Measurements from ENCODE around the gene CFAP251. TPM values are rescaled to one million over a fixed set of nuclear protein-coding genes. Genes with fewer than 3 reads are reported as not detected.
A peak's percentile ranks its signal among the peaks of the same experiment; 100 is the strongest.
"Not testable (repeated sequence)": the region's sequence is repeated elsewhere in the genome, so short reads cannot be mapped to it uniquely, and the experiment has no call there.

The CFAP251 gene, protein sequence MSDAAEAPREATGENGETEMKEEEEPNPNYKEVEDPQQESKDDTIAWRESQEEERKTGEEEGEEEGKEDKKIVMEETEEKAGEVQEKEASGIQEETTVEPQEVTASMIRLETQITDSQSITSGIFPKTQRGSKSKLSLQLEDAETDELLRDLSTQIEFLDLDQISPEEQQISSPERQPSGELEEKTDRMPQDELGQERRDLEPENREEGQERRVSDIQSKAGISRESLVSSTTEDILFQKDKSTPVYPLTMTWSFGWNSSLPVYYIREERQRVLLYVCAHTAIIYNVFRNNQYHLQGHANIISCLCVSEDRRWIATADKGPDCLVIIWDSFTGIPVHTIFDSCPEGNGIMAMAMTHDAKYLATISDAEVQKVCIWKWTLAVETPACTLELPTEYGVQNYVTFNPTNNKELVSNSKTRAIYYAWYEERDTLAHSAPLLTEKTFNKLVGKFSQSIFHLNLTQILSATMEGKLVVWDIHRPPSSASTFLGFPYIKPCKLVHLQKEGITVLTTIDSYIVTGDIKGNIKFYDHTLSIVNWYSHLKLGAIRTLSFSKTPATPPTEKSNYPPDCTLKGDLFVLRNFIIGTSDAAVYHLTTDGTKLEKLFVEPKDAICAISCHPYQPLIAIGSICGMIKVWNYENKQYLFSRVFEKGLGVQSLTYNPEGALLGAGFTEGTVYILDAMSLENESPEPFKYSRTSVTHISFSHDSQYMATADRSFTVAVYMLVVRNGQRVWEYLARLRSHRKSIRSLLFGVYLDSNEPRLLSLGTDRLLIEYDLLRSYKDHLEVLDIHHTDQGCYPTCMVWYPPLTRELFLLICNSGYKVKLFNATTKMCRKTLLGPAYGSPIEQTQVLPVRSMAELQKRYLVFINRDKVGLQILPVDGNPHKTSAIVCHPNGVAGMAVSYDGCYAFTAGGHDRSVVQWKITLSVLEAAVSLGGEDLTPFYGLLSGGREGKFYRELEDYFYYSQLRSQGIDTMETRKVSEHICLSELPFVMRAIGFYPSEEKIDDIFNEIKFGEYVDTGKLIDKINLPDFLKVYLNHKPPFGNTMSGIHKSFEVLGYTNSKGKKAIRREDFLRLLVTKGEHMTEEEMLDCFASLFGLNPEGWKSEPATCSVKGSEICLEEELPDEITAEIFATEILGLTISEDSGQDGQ
- total RNA-seq = 10 to 100 TPM in 1 of 2 donors, 1 to 10 TPM in 1; 1.8 to 12.6 TPM

DNA sequence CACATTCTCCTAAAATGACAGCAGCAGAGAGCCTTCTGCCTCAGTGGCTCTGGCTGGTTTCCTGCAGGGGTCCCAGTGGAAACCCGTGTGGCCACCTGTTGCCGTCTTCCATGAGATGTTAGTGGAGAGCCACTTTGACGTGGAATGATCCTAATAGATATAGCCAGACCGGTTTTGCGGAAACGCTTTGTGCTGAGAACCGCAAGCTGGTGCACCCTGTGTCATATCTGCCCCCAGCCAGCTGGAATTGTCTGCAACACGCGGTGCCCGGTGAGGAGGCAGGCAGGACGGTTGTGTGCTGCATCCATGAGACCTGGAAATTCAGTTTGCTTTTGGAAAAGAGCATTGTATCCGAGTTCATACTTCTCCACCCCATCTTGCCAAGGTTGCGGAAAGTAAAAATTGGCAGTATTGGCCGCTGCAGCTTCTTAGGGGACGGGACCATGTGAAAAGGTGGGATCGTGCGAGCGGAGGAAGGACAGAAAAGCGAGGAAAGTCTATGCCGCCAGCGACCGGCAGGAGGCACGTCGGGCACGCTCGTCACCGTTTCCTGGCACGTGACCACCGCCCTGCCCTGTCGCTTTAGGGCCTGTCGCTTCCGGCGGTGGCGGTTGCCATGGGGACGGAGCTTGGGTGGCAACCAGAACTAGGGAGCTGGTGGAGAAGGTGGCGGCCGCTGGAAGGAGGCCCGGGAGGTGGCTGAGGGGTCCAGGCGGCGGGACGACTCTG is at the start of gene CFAP251:
Gene CFAP251, plus strand, starts transcription at position 643 of the 729 bp plus-strand sequence. CDS start 2,714 bp downstream, outside the sequence.
- peak; percentile 100 for ATAC-seq (replicated peaks)
- H3K36me3 Mint-ChIP-seq (ENCODE audit: low read depth) = peaks cover 34% of the 10 kb centered on the region
- peak within 1 kb of the TSS; percentile 94 for H3K4me3 Mint-ChIP-seq
- peak within 1 kb of the TSS; percentile 96 for H3K27ac Mint-ChIP-seq
- H3K9me3 Mint-ChIP-seq = no peaks in the 10 kb centered on the region
- H3K4me1 Mint-ChIP-seq = peaks cover 11% of the 10 kb centered on the region
- H3K27me3 Mint-ChIP-seq = no peaks in the 10 kb centered on the region

DNA sequence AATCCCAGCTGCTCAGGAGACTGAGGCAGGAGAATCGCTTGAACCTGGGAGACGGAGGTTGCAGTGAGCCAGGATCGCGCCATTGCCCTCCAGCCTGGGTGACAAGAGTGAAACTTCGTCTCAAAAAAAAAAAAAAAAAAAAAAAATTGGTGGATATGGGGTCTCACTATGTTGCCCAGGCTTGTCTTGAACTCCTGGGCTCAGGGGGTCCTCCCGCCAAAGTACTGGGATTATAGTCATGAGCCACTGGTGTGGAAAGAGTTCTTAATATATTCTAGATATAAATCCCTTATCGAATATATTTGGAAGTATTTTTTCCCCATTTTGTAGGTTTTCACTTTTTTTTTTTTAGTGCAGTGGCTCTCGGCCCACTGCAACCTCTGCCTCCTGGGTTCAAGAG is 49.2 kb upstream of the CFAP251 start:
- not testable (repeated sequence) for H3K9me3 Mint-ChIP-seq; H3K4me1 Mint-ChIP-seq; H3K27me3 Mint-ChIP-seq; H3K27ac Mint-ChIP-seq; H3K4me3 Mint-ChIP-seq; H3K36me3 Mint-ChIP-seq (ENCODE audit: low read depth); ATAC-seq (replicated peaks)

DNA sequence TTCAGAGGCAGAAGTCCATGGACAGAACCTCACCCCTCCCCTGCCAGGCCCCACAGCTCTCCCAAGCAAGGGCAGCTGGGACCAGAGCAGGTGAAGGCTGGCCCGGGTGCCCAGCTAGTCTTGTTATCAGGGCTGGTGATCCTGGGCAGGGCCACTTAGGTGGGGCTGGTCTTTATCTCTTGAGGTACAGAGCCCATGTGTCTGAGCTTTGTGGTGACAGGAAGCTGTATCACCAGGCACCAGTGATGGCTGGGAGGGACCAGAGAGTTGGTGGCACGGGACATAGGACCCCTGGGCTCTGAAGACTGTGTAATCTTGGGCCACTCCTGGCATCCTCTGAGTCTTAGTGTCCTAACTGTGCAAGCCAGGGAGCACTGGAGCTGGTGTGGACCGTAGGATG is 46.9 kb upstream of the CFAP251 start:
- ATAC-seq (replicated peaks) = no peak
- no peaks in the 10 kb centered on the region for H3K27me3 Mint-ChIP-seq
- H3K4me3 Mint-ChIP-seq = no peak overlapping the region
- H3K4me1 Mint-ChIP-seq = peaks cover 5% of the 10 kb centered on the region
- no peak overlapping the region for H3K27ac Mint-ChIP-seq
- no peaks in the 10 kb centered on the region for H3K9me3 Mint-ChIP-seq
- no peaks in the 10 kb centered on the region for H3K36me3 Mint-ChIP-seq (ENCODE audit: low read depth)

DNA sequence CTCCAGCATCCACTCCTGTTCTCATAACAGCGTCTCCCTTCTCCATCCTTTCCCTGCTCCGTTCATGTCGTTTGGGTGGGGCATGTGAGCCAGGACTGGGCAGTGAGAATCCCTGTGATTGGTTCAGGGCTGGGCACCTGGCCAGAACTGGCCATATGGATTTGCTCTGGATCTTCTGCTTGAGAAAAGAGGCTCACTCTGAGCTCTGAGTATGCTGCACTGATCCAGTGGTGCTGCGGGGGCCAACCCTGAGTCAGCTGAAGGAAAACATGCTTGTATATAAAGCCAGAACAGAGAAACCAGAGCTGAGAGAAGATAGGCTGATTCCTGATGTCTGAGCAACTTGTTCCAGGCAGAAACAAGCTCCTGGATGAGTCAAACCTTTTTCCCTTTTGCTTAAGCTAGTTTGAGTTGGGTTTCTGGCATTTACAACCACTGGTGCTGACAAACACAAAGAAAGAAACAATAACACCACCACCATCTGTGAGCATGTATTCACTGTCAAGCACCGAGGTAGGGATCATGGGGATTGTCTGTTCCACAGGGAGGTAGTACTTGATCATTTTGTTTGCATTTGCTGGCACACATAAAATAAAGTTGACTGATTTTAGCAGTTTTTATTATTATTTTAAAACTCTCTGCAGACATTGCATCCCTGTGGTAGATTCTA is 45.7 kb upstream of the CFAP251 start:
- H3K4me1 Mint-ChIP-seq = peaks cover 5% of the 10 kb centered on the region
- H3K4me3 Mint-ChIP-seq = no peak overlapping the region
- H3K27ac Mint-ChIP-seq = peak overlapping the region; percentile 76
- ATAC-seq (replicated peaks) = peak; percentile 89
- no peaks in the 10 kb centered on the region for H3K27me3 Mint-ChIP-seq
- H3K36me3 Mint-ChIP-seq (ENCODE audit: low read depth) = no peaks in the 10 kb centered on the region
- H3K9me3 Mint-ChIP-seq = no peaks in the 10 kb centered on the region

DNA sequence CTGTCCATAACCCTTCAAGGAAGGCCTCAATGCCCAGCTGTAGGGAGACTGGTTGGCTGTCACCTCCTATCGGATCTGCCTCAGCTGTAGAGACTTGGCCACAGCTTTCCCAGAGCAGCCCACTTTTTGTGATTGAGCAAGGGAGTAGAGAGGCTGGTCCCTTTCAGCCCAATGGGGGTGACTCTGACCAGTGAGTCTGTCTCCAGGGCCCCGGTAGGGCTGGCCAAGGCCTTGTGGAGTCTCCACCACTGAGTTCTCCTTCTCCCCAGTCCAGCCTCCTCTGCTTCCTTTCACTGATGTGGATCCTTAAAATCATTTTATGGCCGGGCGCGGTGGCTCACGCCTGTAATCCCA is 45.2 kb upstream of the CFAP251 start:
- ATAC-seq (replicated peaks) = no peak
- Mint-ChIP-seq H3K36me3 (ENCODE audit: low read depth) (no peaks in the 10 kb centered on the region), H3K9me3 (no peaks in the 10 kb centered on the region), H3K4me1 (peaks cover 5% of the 10 kb centered on the region), H3K27me3 (no peaks in the 10 kb centered on the region), H3K4me3 (no peak overlapping the region), H3K27ac (no peak overlapping the region)

DNA sequence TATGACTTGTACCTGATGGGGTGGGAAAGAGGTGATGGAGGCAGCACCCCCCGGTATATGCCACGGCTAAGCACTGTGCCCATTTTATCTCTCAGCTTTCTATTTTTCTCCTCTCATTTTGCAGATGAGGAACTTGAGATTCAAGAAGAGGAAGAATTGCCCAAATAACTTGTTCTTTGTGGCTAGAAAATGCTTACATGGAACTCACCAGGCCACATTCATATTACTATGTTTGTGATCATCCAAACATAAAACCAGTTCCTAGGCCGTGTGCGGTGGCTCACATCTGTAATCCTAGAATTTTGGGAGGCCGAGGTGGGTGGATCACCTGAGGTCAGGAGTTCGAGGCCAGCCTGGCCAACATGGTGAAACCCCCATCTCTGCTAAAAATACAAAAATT is 44.3 kb upstream of the CFAP251 start:
- no peak overlapping the region for H3K27ac Mint-ChIP-seq
- H3K36me3 Mint-ChIP-seq (ENCODE audit: low read depth) = no peaks in the 10 kb centered on the region
- no peak for ATAC-seq (replicated peaks)
- H3K27me3 Mint-ChIP-seq = no peaks in the 10 kb centered on the region
- H3K4me3 Mint-ChIP-seq = no peak overlapping the region
- no peaks in the 10 kb centered on the region for H3K9me3 Mint-ChIP-seq
- H3K4me1 Mint-ChIP-seq = peaks cover 5% of the 10 kb centered on the region

DNA sequence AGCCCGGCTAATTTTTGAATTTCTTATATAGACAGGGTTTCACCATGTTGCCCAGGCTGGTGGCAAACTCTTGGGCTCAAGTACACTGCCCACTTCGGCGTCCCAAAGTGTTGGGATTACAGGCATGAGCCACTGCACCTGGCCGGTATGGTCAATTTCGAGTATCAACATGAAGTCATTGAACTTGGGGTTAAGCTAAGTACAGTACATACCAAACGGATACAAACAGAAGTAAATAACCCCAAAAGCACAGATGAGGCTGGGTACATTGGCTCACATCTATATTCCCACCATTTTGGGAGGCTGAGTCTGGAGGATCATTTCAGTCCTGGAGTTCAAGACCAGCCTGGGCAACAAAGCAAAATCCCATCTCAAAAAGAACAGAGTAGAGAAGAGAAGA is 42.8 kb upstream of the CFAP251 start:
- H3K36me3 Mint-ChIP-seq (ENCODE audit: low read depth) = no peaks in the 10 kb centered on the region
- ATAC-seq (replicated peaks) = no peak
- H3K9me3 Mint-ChIP-seq = no peaks in the 10 kb centered on the region
- peaks cover 5% of the 10 kb centered on the region for H3K4me1 Mint-ChIP-seq
- H3K4me3 Mint-ChIP-seq = no peak overlapping the region
- H3K27ac Mint-ChIP-seq = no peak overlapping the region
- no peaks in the 10 kb centered on the region for H3K27me3 Mint-ChIP-seq

DNA sequence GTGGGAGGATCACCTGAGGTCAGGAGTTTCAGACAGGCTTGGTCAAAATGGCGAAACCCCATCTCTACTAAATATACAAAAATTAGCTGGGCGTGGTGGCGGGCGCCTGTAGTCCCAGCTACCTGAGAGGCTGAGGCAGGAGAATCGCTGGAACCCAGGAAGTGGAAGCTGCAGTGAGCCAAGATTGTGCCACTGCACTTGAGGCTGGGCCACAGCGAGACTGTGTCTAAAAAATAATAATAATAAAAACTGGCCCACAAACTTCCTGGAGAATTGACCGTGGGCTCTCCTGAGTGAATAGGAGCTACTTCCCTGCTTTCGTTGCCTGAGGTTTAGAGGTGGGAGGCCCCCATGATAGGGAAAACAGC is 42.3 kb upstream of the CFAP251 start:
- H3K4me1 Mint-ChIP-seq = not testable (repeated sequence)

DNA sequence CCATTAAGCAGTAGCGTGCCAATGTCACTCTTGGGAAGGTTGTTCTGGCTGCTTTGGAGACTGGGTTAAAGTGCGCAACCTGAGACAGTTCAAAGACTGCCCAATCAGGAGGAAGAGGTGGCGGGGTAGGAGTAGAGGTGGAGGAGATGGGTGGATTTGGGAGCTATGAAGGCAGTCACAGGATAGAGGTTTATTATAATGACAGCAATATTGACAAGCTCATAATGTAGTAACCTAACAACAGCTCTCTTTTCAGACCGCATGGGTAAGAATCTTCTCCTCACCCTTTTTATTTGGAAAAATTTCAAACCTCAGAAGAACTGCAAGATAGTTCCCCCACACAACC is 35.1 kb upstream of the CFAP251 start:
- no peak for ATAC-seq (replicated peaks)
- no peaks in the 10 kb centered on the region for H3K36me3 Mint-ChIP-seq (ENCODE audit: low read depth)
- no peak overlapping the region for H3K4me3 Mint-ChIP-seq
- H3K9me3 Mint-ChIP-seq = no peaks in the 10 kb centered on the region
- no peak overlapping the region for H3K27ac Mint-ChIP-seq
- H3K4me1 Mint-ChIP-seq = peaks cover 4% of the 10 kb centered on the region
- no peaks in the 10 kb centered on the region for H3K27me3 Mint-ChIP-seq

More for the DNA sequence above, 42.3 kb upstream of the CFAP251 start:
- not testable (repeated sequence) for H3K27ac Mint-ChIP-seq; H3K36me3 Mint-ChIP-seq (ENCODE audit: low read depth); ATAC-seq (replicated peaks); H3K27me3 Mint-ChIP-seq; H3K9me3 Mint-ChIP-seq; H3K4me3 Mint-ChIP-seq

DNA sequence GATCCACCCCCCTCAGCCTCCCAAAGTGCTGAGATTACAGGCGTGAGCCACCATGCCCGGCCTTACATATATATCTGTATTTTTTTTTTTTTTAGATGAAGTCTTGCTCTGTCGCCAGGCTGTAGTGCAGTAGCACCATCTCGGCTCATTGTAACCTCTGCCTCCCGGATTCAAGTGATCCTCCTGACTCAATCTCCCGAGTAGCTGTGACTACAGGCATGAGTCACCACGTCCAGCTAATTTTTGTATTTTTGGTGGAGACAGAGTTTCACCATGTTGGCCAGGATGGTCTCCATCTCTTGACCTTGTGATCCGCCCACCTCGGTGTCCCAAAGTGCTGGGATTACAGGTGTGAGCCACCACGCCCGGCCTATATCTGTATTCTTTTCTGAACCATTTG is 33.3 kb upstream of the CFAP251 start:
- H3K9me3 Mint-ChIP-seq; H3K4me3 Mint-ChIP-seq; H3K4me1 Mint-ChIP-seq; ATAC-seq (replicated peaks); H3K27me3 Mint-ChIP-seq; H3K27ac Mint-ChIP-seq: not testable (repeated sequence)
- H3K36me3 Mint-ChIP-seq (ENCODE audit: low read depth) = peaks cover 13% of the 10 kb centered on the region

DNA sequence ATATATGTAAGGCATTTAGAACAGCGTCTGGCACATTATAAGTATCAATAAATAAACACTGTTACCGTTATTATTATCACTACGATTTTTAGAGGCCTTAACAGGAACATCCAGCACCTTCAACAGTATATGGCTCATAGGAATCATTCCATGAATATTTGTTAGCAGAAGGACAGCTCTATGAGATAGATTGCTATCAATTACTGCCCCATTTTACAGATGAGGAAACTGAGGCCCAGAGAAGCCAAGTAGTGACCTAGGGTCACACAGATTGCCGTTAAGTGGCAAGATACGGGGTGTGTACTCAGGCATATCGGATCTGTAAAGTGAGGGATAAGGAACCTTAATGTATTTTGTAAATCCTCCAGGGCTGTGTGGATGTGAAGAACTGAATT is 30.3 kb upstream of the CFAP251 start:
- Mint-ChIP-seq H3K27me3 (no peaks in the 10 kb centered on the region), H3K4me1 (peaks cover 14% of the 10 kb centered on the region), H3K27ac (peak overlapping the region; percentile 93), H3K4me3 (peak overlapping the region; percentile 94), H3K9me3 (no peaks in the 10 kb centered on the region), H3K36me3 (ENCODE audit: low read depth) (peaks cover 28% of the 10 kb centered on the region)
- ATAC-seq (replicated peaks) = no peak

DNA sequence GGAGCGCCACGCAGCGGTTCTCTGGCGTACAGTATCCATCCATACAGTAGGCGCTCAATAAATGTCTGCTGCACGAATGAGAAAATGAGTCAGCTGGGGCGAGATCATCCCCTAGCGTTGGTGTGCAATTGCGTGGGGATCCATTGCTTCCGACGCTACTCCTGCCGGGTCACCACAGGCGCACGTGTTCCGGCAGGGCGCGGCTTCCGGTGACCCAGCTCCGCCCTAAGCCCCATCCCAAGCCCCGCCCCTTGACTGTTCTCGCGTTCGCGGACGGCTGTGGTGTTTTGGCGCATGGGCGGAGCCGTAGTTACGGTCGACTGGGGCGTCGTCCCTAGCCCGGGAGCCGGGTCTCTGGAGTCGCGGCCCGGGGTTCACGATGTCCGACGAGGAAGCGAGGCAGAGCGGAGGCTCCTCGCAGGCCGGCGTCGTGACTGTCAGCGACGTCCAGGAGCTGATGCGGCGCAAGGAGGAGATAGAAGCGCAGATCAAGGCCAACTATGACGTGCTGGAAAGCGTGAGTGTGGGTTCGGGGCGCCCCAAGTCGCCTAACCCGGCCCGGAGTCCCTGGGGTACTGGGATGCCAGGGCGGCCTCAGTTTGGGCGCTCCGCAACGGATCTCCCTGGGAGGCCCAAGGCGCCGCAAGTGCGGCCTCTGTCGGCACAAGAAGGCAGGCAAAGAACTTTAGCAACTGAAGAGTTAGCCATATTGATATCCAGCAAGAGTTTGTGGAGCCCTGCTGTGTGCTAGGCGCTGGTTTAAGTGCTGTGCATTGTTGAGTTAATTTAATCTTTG is 29.7 kb upstream of the CFAP251 start, which contains the start of gene PSMD9:
Gene PSMD9, plus strand, starts transcription at position 313 of the 796 bp plus-strand sequence. Its CDS starts 67 bp downstream, at position 380.
- ATAC-seq (replicated peaks) = peak; percentile 95
- Mint-ChIP-seq H3K27ac (peak within 1 kb of the TSS; percentile 93), H3K4me3 (peak within 1 kb of the TSS; percentile 94)

DNA sequence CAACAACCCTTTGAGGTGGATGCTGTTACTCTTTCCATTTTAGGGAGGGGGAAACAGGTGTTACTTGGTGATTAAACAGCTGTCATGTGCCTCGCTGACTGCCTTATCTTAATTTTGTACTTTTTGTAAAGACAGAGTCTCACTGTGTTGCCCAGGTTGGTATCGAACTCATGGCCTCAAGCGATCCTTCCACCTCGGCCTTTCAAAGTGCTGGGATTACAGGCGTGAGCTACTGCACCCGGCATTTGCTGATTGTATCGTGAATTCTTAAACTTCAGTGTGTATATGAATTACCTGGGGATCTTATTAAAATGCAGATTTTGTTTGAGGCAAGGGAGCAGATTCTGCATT is 29.1 kb upstream of the CFAP251 start:
- Mint-ChIP-seq H3K4me3 (peak overlapping the region; percentile 94), H3K4me1 (peaks cover 23% of the 10 kb centered on the region), H3K27ac (peak overlapping the region; percentile 93)

More for the DNA sequence above, 29.7 kb upstream of the CFAP251 start, which contains the start of gene PSMD9:
- Mint-ChIP-seq H3K4me1 (peaks cover 18% of the 10 kb centered on the region), H3K27me3 (no peaks in the 10 kb centered on the region), H3K36me3 (ENCODE audit: low read depth) (peaks cover 30% of the 10 kb centered on the region), H3K9me3 (no peaks in the 10 kb centered on the region)

More for the DNA sequence above, 29.1 kb upstream of the CFAP251 start:
- H3K9me3 Mint-ChIP-seq = no peaks in the 10 kb centered on the region
- H3K27me3 Mint-ChIP-seq = no peaks in the 10 kb centered on the region
- no peak for ATAC-seq (replicated peaks)
- H3K36me3 Mint-ChIP-seq (ENCODE audit: low read depth) = peaks cover 36% of the 10 kb centered on the region
